LNCaP clone FGC (cell line): ENCODE measurements around the gene CFHR4.
"Not testable (repeated sequence)": the region's sequence is repeated elsewhere in the genome, so short reads cannot be mapped to it uniquely, and the experiment has no call there.

Experiments
- DNase-seq: peaks from one replicate; pipeline ENCODE4 v3.0.0-alpha.2; 2011; ENCODE audit warnings: low read depth
- H3K4me3 ChIP-seq: 2 replicates; pipeline ENCODE4 v1.5.1; 2011; ENCODE audit warnings: mild to moderate bottlenecking, low read depth, low read length, control low read depth
- TF ChIP-seq, protein P1 (sequence below): IDR thresholded peaks from 2 replicates; pipeline ENCODE4 v1.5.1; 2012; ENCODE audit warnings: mild to moderate bottlenecking; ENCODE audit not compliant: control insufficient read depth, insufficient read depth; ENCODE audit errors: extremely low read depth

The CFHR4 gene

DNA sequence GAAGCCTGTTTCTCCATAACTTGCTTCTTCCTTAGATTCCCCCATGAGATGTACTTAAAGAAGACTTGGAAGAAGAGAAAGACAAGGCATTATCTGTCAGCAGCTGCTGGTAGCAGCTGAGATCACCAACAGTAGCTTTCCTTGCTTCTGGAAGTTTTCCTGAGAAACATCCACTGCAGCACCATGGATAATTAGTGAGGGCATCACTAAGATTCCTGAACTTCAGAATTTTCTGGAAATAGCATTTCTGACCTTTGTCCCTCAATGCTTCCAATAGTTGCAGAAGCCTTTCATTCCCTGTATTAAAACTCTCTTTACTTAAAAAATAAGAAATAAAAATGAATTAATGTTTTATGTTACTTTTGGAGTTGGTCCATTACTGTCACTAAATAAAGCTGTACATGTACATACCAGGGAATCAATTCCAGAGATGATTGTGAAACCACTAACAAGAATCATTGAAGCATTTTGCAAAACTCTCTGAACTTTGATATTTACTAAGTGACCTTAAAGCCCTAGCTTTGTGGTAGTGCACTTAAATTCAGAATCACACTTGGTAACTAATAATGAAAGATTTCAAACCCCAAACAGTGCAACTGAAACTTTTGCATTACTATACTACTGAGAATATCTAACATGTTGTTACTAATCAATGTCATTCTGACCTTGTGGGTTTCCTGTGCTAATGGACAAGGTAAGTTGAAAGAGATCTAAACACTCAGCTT lies at the start of gene CFHR4:
TSS of gene CFHR4 (plus strand) at position 538 of the 725 bp plus-strand sequence. CDS start at position 637, 99 bp downstream.
- TF ChIP-seq, protein P1, sequence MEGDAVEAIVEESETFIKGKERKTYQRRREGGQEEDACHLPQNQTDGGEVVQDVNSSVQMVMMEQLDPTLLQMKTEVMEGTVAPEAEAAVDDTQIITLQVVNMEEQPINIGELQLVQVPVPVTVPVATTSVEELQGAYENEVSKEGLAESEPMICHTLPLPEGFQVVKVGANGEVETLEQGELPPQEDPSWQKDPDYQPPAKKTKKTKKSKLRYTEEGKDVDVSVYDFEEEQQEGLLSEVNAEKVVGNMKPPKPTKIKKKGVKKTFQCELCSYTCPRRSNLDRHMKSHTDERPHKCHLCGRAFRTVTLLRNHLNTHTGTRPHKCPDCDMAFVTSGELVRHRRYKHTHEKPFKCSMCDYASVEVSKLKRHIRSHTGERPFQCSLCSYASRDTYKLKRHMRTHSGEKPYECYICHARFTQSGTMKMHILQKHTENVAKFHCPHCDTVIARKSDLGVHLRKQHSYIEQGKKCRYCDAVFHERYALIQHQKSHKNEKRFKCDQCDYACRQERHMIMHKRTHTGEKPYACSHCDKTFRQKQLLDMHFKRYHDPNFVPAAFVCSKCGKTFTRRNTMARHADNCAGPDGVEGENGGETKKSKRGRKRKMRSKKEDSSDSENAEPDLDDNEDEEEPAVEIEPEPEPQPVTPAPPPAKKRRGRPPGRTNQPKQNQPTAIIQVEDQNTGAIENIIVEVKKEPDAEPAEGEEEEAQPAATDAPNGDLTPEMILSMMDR: no peak
- H3K4me3 ChIP-seq: no peak within 1 kb of the TSS
- DNase-seq: no peak

GRCh38 chr1:196849613-196850492 lies 38.0 kb upstream of the CFHR4 start:
- not testable (repeated sequence) for H3K4me3 ChIP-seq, DNase-seq

DNA sequence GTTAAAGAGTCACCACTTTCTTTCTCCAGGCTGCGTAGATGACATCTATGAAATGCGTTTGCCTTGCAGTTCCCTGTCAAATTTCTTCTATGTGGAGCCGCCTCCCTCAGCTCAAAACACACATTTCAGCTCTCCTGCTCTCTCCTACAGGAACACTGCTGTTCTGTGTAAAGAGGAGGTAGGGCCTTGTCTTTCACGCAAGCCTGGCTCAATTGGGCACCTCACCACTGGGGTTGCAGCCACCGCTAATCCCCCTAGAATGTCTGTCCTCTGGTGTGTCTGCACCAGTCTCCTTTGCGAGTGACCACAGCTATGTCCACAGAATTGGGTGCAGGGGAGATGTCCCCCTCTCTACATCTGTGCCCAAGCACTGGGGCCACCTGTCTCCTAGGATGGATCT lies 31.8 kb upstream of the CFHR4 start:
- no peak for DNase-seq
- TF ChIP-seq, protein P1: no peak
- no peak overlapping the region for H3K4me3 ChIP-seq

DNA sequence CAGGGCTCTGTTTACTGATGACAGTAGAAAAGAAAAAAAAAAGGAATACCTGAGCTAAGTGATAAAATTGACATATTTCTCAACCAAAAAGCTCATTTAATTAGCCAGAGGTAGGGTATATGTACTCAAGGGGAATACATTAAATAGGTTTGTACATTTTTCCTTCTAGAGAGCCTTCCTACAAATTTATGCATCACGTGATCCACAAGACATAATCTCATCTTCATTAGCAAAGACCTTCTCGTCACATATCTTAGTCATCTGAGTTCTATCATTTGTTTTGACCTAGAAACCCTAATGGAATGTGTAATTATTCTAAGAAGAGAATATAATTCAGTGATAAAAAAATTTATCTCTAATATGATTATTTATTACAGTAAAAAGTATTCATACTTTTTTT lies 30.7 kb upstream of the CFHR4 start:
- no peak overlapping the region for H3K4me3 ChIP-seq
- TF ChIP-seq, protein P1: no peak
- DNase-seq: no peak

DNA sequence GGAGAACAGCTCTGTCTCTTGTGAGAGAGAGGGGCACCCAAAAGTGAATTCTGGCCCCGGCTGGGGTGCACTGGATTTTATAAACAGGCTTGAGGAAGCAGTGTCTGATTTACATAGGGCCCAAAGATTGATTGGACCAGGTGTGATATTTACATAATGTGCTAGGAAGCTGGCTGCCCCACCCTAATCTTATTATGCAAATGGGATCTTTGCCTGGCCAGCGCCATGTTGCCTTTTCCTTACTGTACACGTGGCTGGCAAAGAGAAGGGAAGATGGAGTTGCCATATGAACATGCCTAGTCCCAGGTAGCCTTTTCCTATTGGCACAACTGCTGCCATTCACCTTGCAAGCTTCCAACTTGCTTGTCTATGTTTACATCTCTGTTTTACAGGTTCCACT lies 29.0 kb upstream of the CFHR4 start:
- DNase-seq: no peak
- TF ChIP-seq, protein P1: no peak
- H3K4me3 ChIP-seq: no peak overlapping the region

GRCh38 chr1:196860323-196860884 lies 27.4 kb upstream of the CFHR4 start:
- TF ChIP-seq, protein P1: no peak
- DNase-seq: no peak
- H3K4me3 ChIP-seq: no peak overlapping the region

DNA sequence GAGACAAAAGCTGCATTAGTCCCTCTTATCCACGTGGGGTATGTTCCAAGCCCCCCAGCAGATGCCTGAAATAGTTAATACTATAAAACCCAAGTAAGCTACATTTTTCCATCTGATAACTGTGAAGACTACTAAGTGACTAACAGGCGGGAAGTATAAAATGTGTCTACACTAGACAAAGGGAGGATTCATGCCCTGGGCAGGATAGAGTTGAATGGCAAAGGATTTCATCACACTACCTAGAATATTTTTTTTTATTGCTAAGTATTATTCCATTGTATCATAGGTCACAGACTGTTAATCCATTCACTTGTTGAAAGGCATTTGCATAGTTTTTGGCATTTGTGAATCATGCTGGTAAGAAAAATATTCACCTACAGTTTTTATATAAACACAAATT lies 26.4 kb upstream of the CFHR4 start:
- TF ChIP-seq, protein P1: no peak
- DNase-seq: no peak

More for the DNA sequence above, 26.4 kb upstream of the CFHR4 start:
- H3K4me3 ChIP-seq: no peak overlapping the region
